ENCODE measurements around the gene SNTB2. TPM values are rescaled to one million over a fixed set of nuclear protein-coding genes. Genes with fewer than 3 reads are reported as not detected.

Gene SNTB2
- total and polyA plus RNA-seq, 10 donors: 1.9 to 48.5 (median 28.9) TPM

GRCh38 chr16:69302301-69302700 lies 115.3 kb downstream of the SNTB2 start:
- H3K4me3 ChIP-seq: no peak overlapping the region
- H3K27me3 ChIP-seq (replicated peaks in 1 of 7): no peaks in the 10 kb centered on the region
- DNase-seq: no peak
- H3K27ac ChIP-seq: no peak overlapping the region
- 88 to 98% (median 93%) methylated on average over 4 of the region's 4 CpGs for WGBS, 5 donors
- H3K4me1 ChIP-seq: peaks cover 0 to 29% (median 4%) of the 10 kb centered on the region in 6 donors
- intact Hi-C loops (cut with DNase I; ENCODE audit: low total_unique reads): no loop called here
- no peak for TF ChIP-seq CTCF (IDR thresholded peaks at IDR 0.05 in 8 of 11, conservative IDR thresholded peaks at IDR 0.05 in 3 of 11)
- no peak for TF ChIP-seq POLR2AphosphoS5 (IDR thresholded peaks at IDR 0.05)
- TF ChIP-seq POLR2A (IDR thresholded peaks at IDR 0.05): no peak
- no peaks in the 10 kb centered on the region for H3K9me3 ChIP-seq
- peaks cover 0 to 66% (median 18%) of the 10 kb centered on the region in 6 donors for H3K36me3 ChIP-seq

GRCh38 chr16:69306031-69306430 lies 119.1 kb downstream of the SNTB2 start:
- intact Hi-C loops (cut with DNase I; ENCODE audit: low total_unique reads): no loop called here
- H3K36me3 ChIP-seq: peaks cover 0 to 40% (median 3%) of the 10 kb centered on the region in 6 donors
- WGBS, 5 donors: 76 to 87% (median 85%) methylated on average over 1 of the region's 1 CpG
- no peak overlapping the region for H3K27ac ChIP-seq
- TF ChIP-seq POLR2AphosphoS5 (IDR thresholded peaks at IDR 0.05): no peak
- TF ChIP-seq CTCF (IDR thresholded peaks at IDR 0.05 in 8 of 11, conservative IDR thresholded peaks at IDR 0.05 in 3 of 11): no peak
- TF ChIP-seq POLR2A (IDR thresholded peaks at IDR 0.05): no peak
- H3K4me1 ChIP-seq: peaks cover 0 to 7% (median 6%) of the 10 kb centered on the region in 6 donors
- no peak for DNase-seq
- no peak overlapping the region for H3K4me3 ChIP-seq
- no peaks in the 10 kb centered on the region for H3K9me3 ChIP-seq
- H3K27me3 ChIP-seq (replicated peaks in 1 of 7): no peaks in the 10 kb centered on the region

GRCh38 chr16:69307091-69307490 lies 120.1 kb downstream of the SNTB2 start:
- peaks cover 0 to 29% (median 0%) of the 10 kb centered on the region in 6 donors for H3K36me3 ChIP-seq
- H3K27me3 ChIP-seq (replicated peaks in 1 of 7): no peaks in the 10 kb centered on the region
- no peak for DNase-seq
- WGBS, 5 donors: 88 to 100% (median 94%) methylated on average over 1 of the region's 1 CpG
- intact Hi-C loops (cut with DNase I; ENCODE audit: low total_unique reads): no loop called here
- no peak overlapping the region for H3K27ac ChIP-seq
- H3K9me3 ChIP-seq: no peaks in the 10 kb centered on the region
- no peak overlapping the region for H3K4me3 ChIP-seq
- H3K4me1 ChIP-seq: peaks cover under 1 to 13% (median 11%) of the 10 kb centered on the region in 6 donors
- no peak for TF ChIP-seq POLR2A (IDR thresholded peaks at IDR 0.05)
- TF ChIP-seq POLR2AphosphoS5 (IDR thresholded peaks at IDR 0.05): no peak
- TF ChIP-seq CTCF (IDR thresholded peaks at IDR 0.05 in 8 of 11, conservative IDR thresholded peaks at IDR 0.05 in 3 of 11): no peak

GRCh38 chr16:69307856-69308255 lies 120.9 kb downstream of the SNTB2 start:
- no peaks in the 10 kb centered on the region for H3K27me3 ChIP-seq (replicated peaks in 1 of 7)
- peaks cover 0 to 21% (median 0%) of the 10 kb centered on the region in 6 donors for H3K36me3 ChIP-seq
- WGBS, 5 donors: 91 to 98% (median 97%) methylated on average over 2 of the region's 2 CpGs
- H3K4me1 ChIP-seq: peaks cover 8 to 21% (median 19%) of the 10 kb centered on the region in 6 donors
- no peak overlapping the region for H3K27ac ChIP-seq
- intact Hi-C loops (cut with DNase I; ENCODE audit: low total_unique reads): no loop called here
- no peak overlapping the region for H3K4me3 ChIP-seq
- H3K9me3 ChIP-seq: no peaks in the 10 kb centered on the region
- DNase-seq: no peak
- TF ChIP-seq CTCF (IDR thresholded peaks at IDR 0.05 in 8 of 11, conservative IDR thresholded peaks at IDR 0.05 in 3 of 11) (no peak), POLR2A (IDR thresholded peaks at IDR 0.05) (no peak)
